Ishikawa (cell line): ENCODE results near the gene MBNL1.

Source experiments
- CREB1 ChIP-seq: IDR thresholded peaks from 2 replicates; pipeline ENCODE4 v1.6.1; 2012; ENCODE audit warnings: low read depth
- EGR1 ChIP-seq: IDR thresholded peaks from 2 replicates; pipeline ENCODE4 v1.6.1; 2012
- EP300 ChIP-seq: IDR thresholded peaks from 2 replicates; pipeline ENCODE4 v1.6.1; 2012; ENCODE audit warnings: borderline replicate concordance
- FOXM1 ChIP-seq: IDR thresholded peaks from 2 replicates; pipeline ENCODE4 v1.6.1; 2012; ENCODE audit warnings: low read depth, borderline replicate concordance
- RAD21 ChIP-seq: IDR thresholded peaks from 2 replicates; pipeline ENCODE4 v1.6.1; 2012; ENCODE audit warnings: low read depth
- TAF1 ChIP-seq: IDR thresholded peaks from 2 replicates; pipeline ENCODE4 v1.6.1; 2012; ENCODE audit warnings: low read depth, mild to moderate bottlenecking
- TCF12 ChIP-seq: IDR thresholded peaks from 2 replicates; pipeline ENCODE4 v1.6.1; 2012; ENCODE audit warnings: low read depth
- TEAD4 ChIP-seq: IDR thresholded peaks from 2 replicates; pipeline ENCODE4 v1.6.1; 2012
- YY1 ChIP-seq: IDR thresholded peaks from 2 replicates; pipeline ENCODE4 v1.6.1; 2012; ENCODE audit warnings: low read depth
- ZBTB7A ChIP-seq: IDR thresholded peaks from 2 replicates; pipeline ENCODE4 v1.6.1; 2012; ENCODE audit warnings: low read depth
- TF ChIP-seq, protein P1 (sequence below): IDR thresholded peaks from 2 replicates; pipeline ENCODE4 v1.6.1; 2012; ENCODE audit warnings: low read depth, mild to moderate bottlenecking
- TF ChIP-seq, protein P2 (sequence below): IDR thresholded peaks from 2 replicates; pipeline ENCODE4 v1.6.1; 2012
- TF ChIP-seq, protein P3 (sequence below): IDR thresholded peaks from 2 replicates; pipeline ENCODE4 v1.6.1; 2012

DNA sequence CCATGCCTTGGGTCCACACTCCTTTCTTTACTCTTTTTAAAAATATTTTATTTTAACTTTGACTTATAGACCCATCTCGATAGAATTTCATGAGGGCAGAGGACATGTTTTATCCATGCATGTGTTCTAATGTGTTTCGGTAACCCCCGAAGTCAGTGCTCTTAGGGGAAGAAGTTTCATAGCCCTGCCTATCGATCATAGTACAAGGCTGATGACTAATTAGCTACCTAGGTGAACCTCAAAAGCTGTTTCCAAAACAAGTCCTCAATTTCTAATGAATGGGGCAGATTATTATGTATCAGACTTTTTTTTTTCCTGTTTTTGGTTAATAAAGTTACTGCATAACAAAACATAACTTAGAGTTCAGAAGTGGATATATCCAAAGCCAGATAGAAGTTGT lies 82.0 kb downstream of the MBNL1 start:
- TF ChIP-seq TAF1 (no peak), EP300 (no peak), RAD21 (no peak), CREB1 (no peak), TCF12 (no peak), TEAD4 (no peak), EGR1 (no peak), ZBTB7A (no peak), FOXM1 (no peak), YY1 (no peak)
- TF ChIP-seq, protein P1, sequence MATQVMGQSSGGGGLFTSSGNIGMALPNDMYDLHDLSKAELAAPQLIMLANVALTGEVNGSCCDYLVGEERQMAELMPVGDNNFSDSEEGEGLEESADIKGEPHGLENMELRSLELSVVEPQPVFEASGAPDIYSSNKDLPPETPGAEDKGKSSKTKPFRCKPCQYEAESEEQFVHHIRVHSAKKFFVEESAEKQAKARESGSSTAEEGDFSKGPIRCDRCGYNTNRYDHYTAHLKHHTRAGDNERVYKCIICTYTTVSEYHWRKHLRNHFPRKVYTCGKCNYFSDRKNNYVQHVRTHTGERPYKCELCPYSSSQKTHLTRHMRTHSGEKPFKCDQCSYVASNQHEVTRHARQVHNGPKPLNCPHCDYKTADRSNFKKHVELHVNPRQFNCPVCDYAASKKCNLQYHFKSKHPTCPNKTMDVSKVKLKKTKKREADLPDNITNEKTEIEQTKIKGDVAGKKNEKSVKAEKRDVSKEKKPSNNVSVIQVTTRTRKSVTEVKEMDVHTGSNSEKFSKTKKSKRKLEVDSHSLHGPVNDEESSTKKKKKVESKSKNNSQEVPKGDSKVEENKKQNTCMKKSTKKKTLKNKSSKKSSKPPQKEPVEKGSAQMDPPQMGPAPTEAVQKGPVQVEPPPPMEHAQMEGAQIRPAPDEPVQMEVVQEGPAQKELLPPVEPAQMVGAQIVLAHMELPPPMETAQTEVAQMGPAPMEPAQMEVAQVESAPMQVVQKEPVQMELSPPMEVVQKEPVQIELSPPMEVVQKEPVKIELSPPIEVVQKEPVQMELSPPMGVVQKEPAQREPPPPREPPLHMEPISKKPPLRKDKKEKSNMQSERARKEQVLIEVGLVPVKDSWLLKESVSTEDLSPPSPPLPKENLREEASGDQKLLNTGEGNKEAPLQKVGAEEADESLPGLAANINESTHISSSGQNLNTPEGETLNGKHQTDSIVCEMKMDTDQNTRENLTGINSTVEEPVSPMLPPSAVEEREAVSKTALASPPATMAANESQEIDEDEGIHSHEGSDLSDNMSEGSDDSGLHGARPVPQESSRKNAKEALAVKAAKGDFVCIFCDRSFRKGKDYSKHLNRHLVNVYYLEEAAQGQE = no peak
- TF ChIP-seq, protein P2, sequence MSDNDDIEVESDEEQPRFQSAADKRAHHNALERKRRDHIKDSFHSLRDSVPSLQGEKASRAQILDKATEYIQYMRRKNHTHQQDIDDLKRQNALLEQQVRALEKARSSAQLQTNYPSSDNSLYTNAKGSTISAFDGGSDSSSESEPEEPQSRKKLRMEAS = no peak
- TF ChIP-seq, protein P3, sequence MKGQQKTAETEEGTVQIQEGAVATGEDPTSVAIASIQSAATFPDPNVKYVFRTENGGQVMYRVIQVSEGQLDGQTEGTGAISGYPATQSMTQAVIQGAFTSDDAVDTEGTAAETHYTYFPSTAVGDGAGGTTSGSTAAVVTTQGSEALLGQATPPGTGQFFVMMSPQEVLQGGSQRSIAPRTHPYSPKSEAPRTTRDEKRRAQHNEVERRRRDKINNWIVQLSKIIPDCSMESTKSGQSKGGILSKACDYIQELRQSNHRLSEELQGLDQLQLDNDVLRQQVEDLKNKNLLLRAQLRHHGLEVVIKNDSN = no peak
